SK-N-SH treated with all-trans-retinoic acid at 6 μM for 48 hours (cell line): ENCODE data around the gene GNAS.

ENCODE experiments used
- ATAC-seq: fragments of 200-7000 bp; cut with Tn5 transposase; 3 replicates; pipeline ENCODE4 v1.9.1; 2020; ENCODE audit warnings: mild to moderate bottlenecking, moderate library complexity
- ARNTL ChIP-seq: fragments of 450-650 bp; formaldehyde crosslinking; IDR thresholded peaks from 2 replicates; pipeline ENCODE4 v1.5.0; 2020; ENCODE audit warnings: low read depth, mild to moderate bottlenecking, moderate library complexity, borderline replicate concordance
- BACH2 ChIP-seq: fragments of 250-450 bp; sonication (Bioruptor Pico); IDR thresholded peaks from 2 replicates; pipeline ENCODE4 v1.9.0; 2021; ENCODE audit warnings: mild to moderate bottlenecking, borderline replicate concordance
- CREB5 ChIP-seq: fragments of 250-450 bp; sonication (Bioruptor Pico); IDR thresholded peaks from 2 replicates; pipeline ENCODE4 v1.5.1; 2020; ENCODE audit warnings: low read depth, mild to moderate bottlenecking, moderate library complexity
- CSDC2 ChIP-seq: fragments of 250-450 bp; sonication (Bioruptor Pico); IDR thresholded peaks from 2 replicates; pipeline ENCODE4 v1.5.0; 2020; ENCODE audit warnings: mild to moderate bottlenecking, moderate library complexity
- CSRNP3 ChIP-seq: fragments of 250-450 bp; sonication (Bioruptor Pico); IDR thresholded peaks from 2 replicates; pipeline ENCODE4 v1.5.1; 2021; ENCODE audit warnings: mild to moderate bottlenecking, moderate library complexity
- ESRRG ChIP-seq: fragments of 250-450 bp; sonication (Bioruptor Pico); IDR thresholded peaks from 2 replicates; pipeline ENCODE4 v1.6.1; 2021; ENCODE audit warnings: mild to moderate bottlenecking
- GLIS3 ChIP-seq: fragments of 250-450 bp; sonication (Bioruptor Pico); IDR thresholded peaks from 2 replicates; pipeline ENCODE4 v1.5.0; 2020; ENCODE audit warnings: mild to moderate bottlenecking, moderate library complexity
- OSR1 ChIP-seq: fragments of 250-450 bp; sonication (Bioruptor Pico); IDR thresholded peaks from 2 replicates; pipeline ENCODE4 v1.8.0; 2022; ENCODE audit warnings: moderate library complexity, mild to moderate bottlenecking, inconsistent platforms
- PATZ1 ChIP-seq: fragments of 250-450 bp; sonication (Bioruptor Pico); IDR thresholded peaks from 2 replicates; pipeline ENCODE4 v1.8.0; 2020; ENCODE audit warnings: mild to moderate bottlenecking, moderate library complexity, borderline replicate concordance
- POU6F1 ChIP-seq: fragments of 250-450 bp; sonication (Bioruptor Pico); IDR thresholded peaks from 2 replicates; pipeline ENCODE4 v1.8.0; 2021; ENCODE audit warnings: low read depth, mild to moderate bottlenecking, moderate library complexity, borderline replicate concordance
- PPARA ChIP-seq: fragments of 250-450 bp; sonication (Bioruptor Pico); IDR thresholded peaks from 2 replicates; pipeline ENCODE4 v1.5.0; 2020; ENCODE audit warnings: mild to moderate bottlenecking, borderline replicate concordance
- RARB ChIP-seq: fragments of 250-450 bp; sonication (Bioruptor Pico); IDR thresholded peaks from 2 replicates; pipeline ENCODE4 v1.8.0; 2021; ENCODE audit warnings: mild to moderate bottlenecking, moderate library complexity
- SNAI2 ChIP-seq: fragments of 250-450 bp; sonication (Bioruptor Pico); IDR thresholded peaks from 2 replicates; pipeline ENCODE4 v1.5.0; 2020; ENCODE audit warnings: mild to moderate bottlenecking, moderate library complexity
- TSHZ2 ChIP-seq: fragments of 250-450 bp; sonication (Bioruptor Pico); IDR thresholded peaks from 2 replicates; pipeline ENCODE4 v1.5.0; 2020; ENCODE audit warnings: mild to moderate bottlenecking, moderate library complexity
- ZC3H10 ChIP-seq: fragments of 250-450 bp; sonication (Bioruptor Pico); IDR thresholded peaks from 2 replicates; pipeline ENCODE4 v1.5.1; 2021; ENCODE audit warnings: mild to moderate bottlenecking, moderate library complexity
- ZFP3 ChIP-seq: fragments of 250-450 bp; sonication (Bioruptor Pico); IDR thresholded peaks from 2 replicates; pipeline ENCODE4 v1.5.0; 2020; ENCODE audit warnings: mild to moderate bottlenecking, moderate library complexity
- ZFP30 ChIP-seq: fragments of 450-650 bp; formaldehyde crosslinking; IDR thresholded peaks from 2 replicates; pipeline ENCODE4 v1.5.0; 2022; ENCODE audit warnings: mild to moderate bottlenecking, moderate library complexity
- ZNF565 ChIP-seq: fragments of 450-650 bp; formaldehyde crosslinking; conservative IDR thresholded peaks from 2 replicates; pipeline ENCODE4 v1.5.0; 2020; ENCODE audit warnings: low read depth, mild to moderate bottlenecking, moderate library complexity

The GNAS gene

GRCh38 chr20:58822149-58822548 is 30.4 kb upstream of the GNAS start:
- ATAC-seq: no peak

More at GRCh38 chr20:58822149-58822548, 30.4 kb upstream of the GNAS start:
- TF ChIP-seq TSHZ2 (CRISPR knock-in tag): no peak
- TF ChIP-seq BACH2 (CRISPR knock-in tag): no peak
- TF ChIP-seq ESRRG: no peak
- TF ChIP-seq ZNF565 (CRISPR knock-in tag): no peak
- TF ChIP-seq SNAI2: no peak
- no peak for TF ChIP-seq ZFP3
- no peak for TF ChIP-seq ARNTL (CRISPR knock-in tag)
- TF ChIP-seq PPARA (CRISPR knock-in tag): no peak
- no peak for TF ChIP-seq ZFP30 (CRISPR knock-in tag)
- no peak for TF ChIP-seq OSR1 (CRISPR knock-in tag)
- TF ChIP-seq GLIS3 (CRISPR knock-in tag): no peak
- TF ChIP-seq CSRNP3: no peak
- TF ChIP-seq POU6F1: no peak
- TF ChIP-seq PATZ1 (CRISPR knock-in tag): no peak
- no peak for TF ChIP-seq ZC3H10 (CRISPR knock-in tag)
- no peak for TF ChIP-seq RARB
- no peak for TF ChIP-seq CREB5 (CRISPR knock-in tag)
- TF ChIP-seq CSDC2 (CRISPR knock-in tag): no peak
